ENCODE measurements around the gene COL4A3. TPM values are rescaled to one million over a fixed set of nuclear protein-coding genes. Genes with fewer than 3 reads are reported as not detected.

Gene COL4A3
- total and polyA plus RNA-seq, 12 donors = 0.22 to 53.6 (median 19.6) TPM

GRCh38 chr2:227185615-227186232 lies 21.3 kb downstream of the COL4A3 start:
- Histone ChIP-seq H3K27me3 (no peaks in the 10 kb centered on the region), H3K27ac (no peak overlapping the region), H3K4me1 (replicated peaks in 1 of 2) (peaks cover 10 to 21% of the 10 kb centered on the region in 2 donors), H3K36me3 (replicated peaks in 1 of 2) (no peaks in the 10 kb centered on the region), H3K9me3 (replicated peaks in 1 of 3) (no peaks in the 10 kb centered on the region), H3K4me3 (no peak overlapping the region)
- TF ChIP-seq POLR2A (IDR thresholded peaks at IDR 0.05) (no peak), CTCF (IDR thresholded peaks at IDR 0.05) (no peak)
- DNase-seq = no peak
- intact Hi-C loops (cut with DNase I) = no loop called here
- 90 to 92% (median 91%) methylated on average over 6 of the region's 6 CpGs for WGBS, 4 donors

DNA sequence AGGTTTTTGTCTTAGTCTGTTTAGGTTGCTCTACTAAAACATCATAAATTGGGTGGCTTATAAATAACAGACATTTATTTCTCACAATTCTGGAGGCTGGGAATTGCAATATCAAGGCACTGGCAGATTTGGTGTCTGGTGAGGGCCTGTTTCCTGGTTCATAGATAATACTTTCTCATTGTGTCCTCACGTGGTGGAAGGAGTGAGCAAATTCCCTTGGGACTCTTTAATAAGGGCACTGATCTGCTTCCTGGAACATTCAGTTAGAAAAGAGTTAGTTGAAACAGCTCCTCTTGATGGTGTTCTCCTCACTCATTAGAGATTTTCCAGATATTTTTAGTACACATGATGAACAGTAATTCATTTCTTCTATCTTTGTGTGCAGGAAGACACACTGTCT lies 22.3 kb downstream of the COL4A3 start:
- DNase-seq = peak in 1 of 7 donors; percentile 8
- no peaks in the 10 kb centered on the region for H3K9me3 ChIP-seq (replicated peaks in 1 of 3)
- H3K27me3 ChIP-seq = no peaks in the 10 kb centered on the region
- peaks cover 14 to 26% of the 10 kb centered on the region in 2 donors for H3K4me1 ChIP-seq (replicated peaks in 1 of 2)
- no peaks in the 10 kb centered on the region for H3K36me3 ChIP-seq (replicated peaks in 1 of 2)
- no peak overlapping the region for H3K4me3 ChIP-seq
- intact Hi-C loops (cut with DNase I) = no loop called here
- TF ChIP-seq POLR2A (IDR thresholded peaks at IDR 0.05) (no peak), CTCF (IDR thresholded peaks at IDR 0.05) (no peak)
- 47 to 64% (median 51%) methylated on average over 1 of the region's 1 CpG for WGBS, 4 donors
- peak overlapping the region in 2 of 5 donors; percentile 72 to 82 for H3K27ac ChIP-seq

DNA sequence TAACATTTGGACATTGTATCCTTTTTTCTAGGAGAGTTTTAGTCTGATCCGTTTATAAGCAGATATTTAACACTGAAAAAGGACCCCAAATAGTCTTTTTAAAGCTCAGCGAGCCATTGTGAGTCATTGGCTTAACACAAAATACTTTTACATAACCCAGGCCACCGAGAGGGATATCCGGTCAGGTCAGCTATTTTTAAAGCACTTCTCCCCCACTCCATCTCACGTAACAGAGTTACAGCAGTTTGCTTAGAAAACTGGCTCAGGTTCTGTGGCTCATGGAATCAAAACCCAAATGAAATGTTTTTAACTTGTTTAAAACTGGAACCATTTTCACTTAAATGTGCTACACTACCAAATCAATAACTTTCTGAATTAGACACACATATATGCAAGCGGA lies 23.9 kb downstream of the COL4A3 start:
- H3K27me3 ChIP-seq = no peaks in the 10 kb centered on the region
- H3K4me1 ChIP-seq (replicated peaks in 1 of 2) = peaks cover 23 to 33% of the 10 kb centered on the region in 2 donors
- DNase-seq = peak; percentile 48 to 76 (median 67)
- H3K4me3 ChIP-seq = no peak overlapping the region
- no peaks in the 10 kb centered on the region for H3K9me3 ChIP-seq (replicated peaks in 1 of 3)
- WGBS, 4 donors = 26 to 39% (median 31%) methylated on average over 6 of the region's 6 CpGs
- no peaks in the 10 kb centered on the region for H3K36me3 ChIP-seq (replicated peaks in 1 of 2)
- TF ChIP-seq POLR2A (IDR thresholded peaks at IDR 0.05) (peak in 1 of 2 donors; percentile 51), CTCF (IDR thresholded peaks at IDR 0.05) (no peak)
- intact Hi-C loops (cut with DNase I) = no loop called here
- peak overlapping the region in 4 of 5 donors; percentile 62 to 82 (median 68) for H3K27ac ChIP-seq

DNA sequence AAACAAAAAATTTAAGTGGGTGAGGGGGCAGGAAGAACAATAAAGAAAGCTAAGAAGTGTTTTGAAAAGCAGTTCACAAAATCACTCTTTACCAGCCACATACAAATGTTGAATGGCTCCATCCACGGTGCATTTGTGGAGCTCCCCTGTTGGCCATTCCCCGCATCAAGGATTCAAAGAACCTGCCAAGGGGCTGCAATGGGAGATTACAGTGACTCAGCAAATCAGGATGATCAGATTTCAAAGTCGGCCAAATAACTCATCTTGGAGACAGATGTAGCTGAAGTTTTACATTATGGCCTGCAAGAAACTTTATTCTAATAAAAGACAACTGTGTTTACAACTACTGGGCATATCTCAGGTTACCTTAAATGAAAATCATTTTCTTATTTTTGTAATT lies 26.9 kb downstream of the COL4A3 start:
- Histone ChIP-seq H3K4me3 (no peak overlapping the region), H3K9me3 (replicated peaks in 1 of 3) (no peaks in the 10 kb centered on the region), H3K4me1 (replicated peaks in 1 of 2) (peaks cover 23 to 33% of the 10 kb centered on the region in 2 donors), H3K36me3 (replicated peaks in 1 of 2) (no peaks in the 10 kb centered on the region), H3K27ac (peak overlapping the region in 4 of 5 donors; percentile 24 to 60 (median 30)), H3K27me3 (no peaks in the 10 kb centered on the region)
- DNase-seq = peak in 6 of 7 donors; percentile 39 to 65 (median 44)
- TF ChIP-seq CTCF (IDR thresholded peaks at IDR 0.05) = peak in 2 of 6 experiments; percentile 17 to 18
- TF ChIP-seq POLR2A (IDR thresholded peaks at IDR 0.05) = no peak
- intact Hi-C loops (cut with DNase I) = no loop called here
- 28 to 39% (median 30%) methylated on average over 3 of the region's 3 CpGs for WGBS, 4 donors

All from adrenal gland (tissue), 12 donors.